DMS 273 (cell line): ENCODE data around the gene CHAF1A.

Experiments
- DNase-seq: peaks from one replicate; lab custom pipeline; 2025; ENCODE audit not compliant: unreplicated experiment; lab: John Stamatoyannopoulos, UW

Gene CHAF1A

DNA sequence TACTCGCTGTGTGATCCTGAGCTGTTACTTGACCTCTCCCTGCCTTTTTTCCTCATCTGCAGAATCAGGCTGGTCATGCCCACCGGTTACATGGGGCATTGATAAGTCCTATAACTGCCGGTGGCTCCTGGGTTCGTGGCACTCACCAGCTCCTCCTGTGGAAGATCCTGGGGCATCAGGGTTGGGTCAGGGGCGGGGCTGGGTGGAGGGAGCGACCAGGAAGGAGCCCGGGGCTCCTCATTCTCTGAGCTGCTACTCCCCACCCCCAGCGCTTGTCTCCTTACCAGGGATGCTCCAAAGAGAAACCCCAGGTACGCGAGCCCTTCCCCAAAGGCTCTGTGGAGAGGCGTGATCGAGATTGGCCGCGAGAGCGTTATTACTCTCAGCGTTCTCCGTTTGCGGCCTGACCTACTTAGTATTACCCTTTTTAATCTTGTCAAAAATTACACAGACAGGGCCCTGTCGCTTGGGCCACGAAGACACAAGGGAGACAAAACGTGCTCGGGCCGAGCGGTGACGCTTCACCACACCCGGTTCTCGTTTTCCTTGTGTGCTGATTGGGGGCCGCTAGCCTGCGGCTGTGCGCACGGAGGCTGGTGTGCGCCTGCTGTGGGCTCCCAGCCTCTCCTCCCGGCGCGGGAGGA is 80.4 kb downstream of the CHAF1A start:
- DNase-seq = no peak

DNA sequence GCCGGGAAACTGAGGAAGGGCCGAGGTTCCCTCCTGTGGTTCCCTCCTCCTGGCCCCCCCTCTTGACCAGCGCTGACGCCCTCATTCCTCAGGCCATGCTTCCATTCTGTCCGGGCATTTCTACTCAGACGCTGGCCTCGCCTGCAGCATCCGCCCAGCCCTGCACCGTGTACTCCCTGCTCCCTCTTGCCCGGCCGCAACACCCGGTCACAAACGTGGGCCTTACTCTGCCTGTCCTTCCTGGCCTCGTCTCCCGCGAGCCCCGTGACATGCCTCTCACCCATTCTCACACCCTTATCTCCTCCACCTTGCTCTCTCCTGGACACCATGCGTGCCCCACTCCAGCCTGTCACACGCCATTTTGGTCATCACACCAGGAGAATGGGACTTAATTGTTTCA is 80.9 kb downstream of the CHAF1A start:
- DNase-seq = no peak

DNA sequence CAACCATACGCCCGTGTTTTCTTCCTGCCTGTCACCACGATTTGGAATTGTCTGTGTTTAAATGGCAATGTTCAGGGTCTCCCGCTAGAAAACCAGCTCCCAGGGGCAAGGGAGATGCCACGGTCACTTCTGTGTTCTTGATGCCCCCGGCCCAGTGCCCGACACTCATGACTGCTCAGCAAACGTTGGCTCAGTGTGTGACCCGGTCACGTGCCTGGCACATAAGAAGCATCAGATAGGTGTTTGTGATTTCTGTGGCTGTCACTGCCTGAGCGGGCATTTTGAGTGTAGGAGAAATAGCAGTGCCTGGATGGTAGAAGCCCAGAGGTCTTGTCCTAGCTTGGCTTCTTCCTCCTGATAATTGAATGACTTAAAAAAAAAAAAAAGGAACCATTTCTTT is 85.1 kb downstream of the CHAF1A start:
- no peak for DNase-seq

DNA sequence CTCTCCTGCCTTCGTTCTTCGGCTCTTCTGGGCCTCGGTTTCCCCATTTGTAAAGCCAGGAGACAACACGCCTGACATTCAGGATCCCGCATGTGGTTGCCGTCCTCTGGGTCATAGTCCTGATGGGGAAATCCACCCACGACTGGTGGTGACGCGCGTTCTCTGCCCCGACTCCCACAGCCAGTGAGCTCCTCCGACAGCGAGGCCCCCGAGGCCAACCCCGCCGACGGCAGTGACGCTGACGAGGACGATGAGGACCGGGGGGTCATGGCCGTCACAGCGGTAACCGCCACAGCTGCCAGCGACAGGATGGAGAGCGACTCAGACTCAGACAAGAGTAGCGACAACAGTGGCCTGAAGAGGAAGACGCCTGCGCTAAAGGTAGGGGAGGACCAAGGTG is 86.1 kb downstream of the CHAF1A start:
- DNase-seq = no peak

DNA sequence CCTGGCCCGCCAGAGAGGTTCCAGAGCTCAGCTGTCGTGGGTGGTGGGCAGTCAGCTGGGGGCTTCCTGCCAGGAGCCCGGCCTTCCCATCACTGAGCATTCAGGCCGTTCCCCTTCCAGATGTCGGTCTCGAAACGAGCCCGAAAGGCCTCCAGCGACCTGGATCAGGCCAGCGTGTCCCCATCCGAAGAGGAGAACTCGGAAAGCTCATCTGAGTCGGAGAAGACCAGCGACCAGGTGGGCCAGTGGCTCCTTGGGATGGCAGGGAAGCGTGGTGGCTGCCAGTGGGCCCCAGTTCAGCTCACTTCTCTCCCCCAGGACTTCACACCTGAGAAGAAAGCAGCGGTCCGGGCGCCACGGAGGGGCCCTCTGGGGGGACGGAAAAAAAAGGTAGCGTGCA is 89.0 kb downstream of the CHAF1A start:
- no peak for DNase-seq

DNA sequence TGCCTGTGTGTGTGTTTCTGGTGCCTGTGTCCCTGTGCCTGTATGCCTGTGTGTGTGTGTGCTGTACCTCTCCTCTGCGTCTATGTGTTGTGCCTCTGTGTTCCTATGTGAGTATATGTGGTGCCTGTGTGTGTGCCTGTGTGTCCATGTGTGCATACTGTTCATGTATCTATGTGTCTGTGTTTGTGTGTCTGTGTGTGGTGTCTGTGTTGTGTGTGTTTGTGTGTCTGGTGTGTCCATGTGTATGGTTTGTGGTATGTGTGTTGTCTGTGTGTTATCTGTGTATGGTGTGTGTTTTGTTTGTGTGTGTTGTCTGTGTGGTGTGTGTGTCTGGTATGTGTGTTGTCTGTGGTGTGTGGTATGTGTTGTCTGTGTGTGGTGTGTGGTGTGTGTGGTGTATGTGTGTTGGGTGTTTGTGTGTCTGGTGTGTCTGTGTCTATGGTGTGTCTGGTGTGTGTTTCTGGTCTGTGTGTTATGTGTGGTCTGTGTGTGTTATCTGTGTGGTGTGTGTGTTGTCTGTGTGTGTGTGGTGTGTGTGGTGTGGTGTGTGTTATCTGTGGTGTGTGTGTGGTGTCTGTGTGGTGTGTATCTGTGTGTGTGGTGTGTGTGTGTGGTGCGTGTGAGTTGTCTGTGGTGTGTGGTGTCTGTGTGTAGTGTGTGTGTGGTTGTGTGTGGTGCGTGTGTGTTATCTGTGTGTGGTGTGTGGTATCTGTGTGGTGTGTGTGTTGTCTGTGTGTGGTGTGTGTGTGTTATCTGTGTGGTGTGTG is 90.1 kb downstream of the CHAF1A start:
- no peak for DNase-seq
